ENCODE data around the gene RPAP3. TPM values are rescaled to one million over a fixed set of nuclear protein-coding genes. Genes with fewer than 3 reads are reported as not detected.
A peak's percentile ranks its signal among the peaks of the same experiment; 100 is the strongest.

Gene RPAP3
- total RNA-seq, 2 donors from 2014 or later: 15.0 to 26.5 TPM

DNA sequence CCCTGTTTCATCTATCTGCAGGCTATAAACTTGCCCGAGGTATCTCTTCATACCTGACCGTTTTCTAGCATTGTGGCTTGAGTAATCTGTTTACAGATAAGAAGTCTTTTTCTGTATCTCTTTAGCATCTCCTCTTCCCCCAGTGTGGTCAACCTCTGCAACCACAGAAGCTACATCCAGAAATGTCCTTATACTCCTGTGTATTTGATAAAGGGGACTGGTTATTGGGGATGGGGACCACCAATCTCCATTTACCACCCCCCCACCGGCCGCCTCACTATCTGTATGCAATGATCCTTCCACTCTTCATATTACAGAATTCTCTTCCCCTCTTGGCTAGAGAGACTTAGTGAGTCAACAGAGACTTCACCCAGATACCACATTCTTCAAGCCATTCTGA, 3.4 kb upstream of the RPAP3 start:
- H3K27ac ChIP-seq: no peak overlapping the region
- no peak for DNase-seq (ENCODE audit: low spot score)
- H3K4me3 ChIP-seq: no peak overlapping the region
- H3K36me3 ChIP-seq: no peaks in the 10 kb centered on the region
- 89% methylated on average over 4 of the region's 4 CpGs for WGBS
- no peaks in the 10 kb centered on the region for H3K27me3 ChIP-seq (replicated peaks; ENCODE audit: insufficient read depth)
- TF ChIP-seq POLR2A (IDR thresholded peaks at IDR 0.05) (no peak), POLR2AphosphoS5 (IDR thresholded peaks at IDR 0.05) (no peak)
- TF ChIP-seq, protein P1, sequence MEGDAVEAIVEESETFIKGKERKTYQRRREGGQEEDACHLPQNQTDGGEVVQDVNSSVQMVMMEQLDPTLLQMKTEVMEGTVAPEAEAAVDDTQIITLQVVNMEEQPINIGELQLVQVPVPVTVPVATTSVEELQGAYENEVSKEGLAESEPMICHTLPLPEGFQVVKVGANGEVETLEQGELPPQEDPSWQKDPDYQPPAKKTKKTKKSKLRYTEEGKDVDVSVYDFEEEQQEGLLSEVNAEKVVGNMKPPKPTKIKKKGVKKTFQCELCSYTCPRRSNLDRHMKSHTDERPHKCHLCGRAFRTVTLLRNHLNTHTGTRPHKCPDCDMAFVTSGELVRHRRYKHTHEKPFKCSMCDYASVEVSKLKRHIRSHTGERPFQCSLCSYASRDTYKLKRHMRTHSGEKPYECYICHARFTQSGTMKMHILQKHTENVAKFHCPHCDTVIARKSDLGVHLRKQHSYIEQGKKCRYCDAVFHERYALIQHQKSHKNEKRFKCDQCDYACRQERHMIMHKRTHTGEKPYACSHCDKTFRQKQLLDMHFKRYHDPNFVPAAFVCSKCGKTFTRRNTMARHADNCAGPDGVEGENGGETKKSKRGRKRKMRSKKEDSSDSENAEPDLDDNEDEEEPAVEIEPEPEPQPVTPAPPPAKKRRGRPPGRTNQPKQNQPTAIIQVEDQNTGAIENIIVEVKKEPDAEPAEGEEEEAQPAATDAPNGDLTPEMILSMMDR (IDR thresholded peaks at IDR 0.05): no peak
- H3K9me3 ChIP-seq: no peaks in the 10 kb centered on the region
- H3K4me1 ChIP-seq (replicated peaks): no peaks in the 10 kb centered on the region
- intact Hi-C loops (cut with DNase I): no loop called here

DNA sequence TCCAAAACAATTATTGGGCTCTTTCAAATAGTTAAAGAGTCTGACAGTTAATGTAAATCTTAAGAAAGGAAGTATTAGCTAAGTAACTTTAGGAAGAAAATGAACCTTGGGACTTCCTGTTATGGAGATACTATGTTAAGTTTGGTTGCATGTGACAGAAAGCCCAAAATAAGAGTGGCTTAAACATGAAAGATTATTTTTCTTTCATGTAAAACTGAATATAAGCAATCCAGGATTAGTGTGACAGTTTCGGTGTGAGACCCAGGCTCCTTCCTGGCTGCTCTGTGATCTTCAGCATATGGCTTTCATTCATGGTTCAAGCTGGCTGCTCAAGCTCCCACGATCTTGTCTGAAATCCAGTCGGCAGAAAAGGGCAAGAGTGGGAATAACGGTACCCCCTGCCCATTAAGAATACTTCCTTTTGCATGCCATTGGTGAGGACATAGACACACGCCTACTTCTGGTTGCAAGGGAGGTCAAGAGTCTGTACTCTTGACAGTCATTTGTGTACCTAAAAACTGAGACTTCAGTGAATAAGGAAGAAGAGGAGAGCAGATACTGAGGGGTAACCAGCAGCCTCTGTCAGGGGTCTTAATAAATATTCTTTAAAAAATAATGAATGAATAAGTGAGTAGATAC, 2.2 kb upstream of the RPAP3 start:
- 61% methylated on average over 5 of the region's 5 CpGs for WGBS
- intact Hi-C loops (cut with DNase I): no loop called here
- TF ChIP-seq, protein P1 (IDR thresholded peaks at IDR 0.05): no peak
- TF ChIP-seq POLR2AphosphoS5 (IDR thresholded peaks at IDR 0.05) (no peak), POLR2A (IDR thresholded peaks at IDR 0.05) (no peak)

GRCh38 chr12:47707355-47707754, 1.5 kb upstream of the RPAP3 start:
- Histone ChIP-seq H3K27ac (no peak overlapping the region), H3K27me3 (replicated peaks; ENCODE audit: insufficient read depth) (no peaks in the 10 kb centered on the region), H3K4me1 (replicated peaks) (no peaks in the 10 kb centered on the region), H3K4me3 (no peak overlapping the region), H3K36me3 (no peaks in the 10 kb centered on the region), H3K9me3 (no peaks in the 10 kb centered on the region)
- TF ChIP-seq POLR2AphosphoS5 (IDR thresholded peaks at IDR 0.05) (no peak), POLR2A (IDR thresholded peaks at IDR 0.05) (no peak)
- TF ChIP-seq, protein P1 (IDR thresholded peaks at IDR 0.05): no peak
- DNase-seq (ENCODE audit: low spot score): no peak
- intact Hi-C loops (cut with DNase I): no loop called here

More for the DNA sequence above, 2.2 kb upstream of the RPAP3 start:
- Histone ChIP-seq H3K9me3 (no peaks in the 10 kb centered on the region), H3K36me3 (no peaks in the 10 kb centered on the region), H3K4me1 (replicated peaks) (no peaks in the 10 kb centered on the region), H3K27ac (no peak overlapping the region), H3K4me3 (no peak overlapping the region), H3K27me3 (replicated peaks; ENCODE audit: insufficient read depth) (no peaks in the 10 kb centered on the region)
- no peak for DNase-seq (ENCODE audit: low spot score)

GRCh38 chr12:47705229-47705565, 633 bp downstream of the RPAP3 start:
- H3K9me3 ChIP-seq: no peaks in the 10 kb centered on the region
- no peaks in the 10 kb centered on the region for H3K27me3 ChIP-seq (replicated peaks; ENCODE audit: insufficient read depth)
- DNase-seq (ENCODE audit: low spot score): no peak
- 0% methylated on average over 9 of the region's 9 CpGs for WGBS
- TF ChIP-seq, protein P1 (IDR thresholded peaks at IDR 0.05): no peak
- TF ChIP-seq POLR2AphosphoS5 (IDR thresholded peaks at IDR 0.05): no peak
- TF ChIP-seq POLR2A (IDR thresholded peaks at IDR 0.05): no peak
- no peaks in the 10 kb centered on the region for H3K4me1 ChIP-seq (replicated peaks)
- intact Hi-C loops (cut with DNase I): no loop called here
- H3K4me3 ChIP-seq: peak overlapping the region; percentile 75 to 93
- H3K27ac ChIP-seq: peak overlapping the region; percentile 76 to 77
- no peaks in the 10 kb centered on the region for H3K36me3 ChIP-seq

DNA sequence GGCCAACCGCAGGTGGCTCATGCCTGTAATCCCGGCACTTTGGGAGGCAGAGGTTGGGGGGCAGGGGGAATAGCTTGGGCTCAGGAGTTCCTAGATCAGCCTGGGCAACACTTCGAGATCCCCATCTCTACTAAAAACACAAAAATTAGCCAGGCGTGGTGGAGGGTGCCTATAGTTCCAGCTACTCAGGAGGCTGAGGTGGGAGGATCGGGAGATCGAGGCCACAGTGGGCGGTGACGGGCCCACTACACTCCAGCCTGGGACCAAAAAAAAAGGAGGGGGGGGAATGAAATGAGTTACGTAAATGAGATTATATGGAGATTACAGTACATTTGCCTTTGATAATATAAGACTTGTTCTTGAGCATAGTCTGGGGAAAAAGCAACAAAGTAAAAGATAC, 1.1 kb downstream of the RPAP3 start:
- WGBS: 90% methylated on average over 9 of the region's 9 CpGs
- Histone ChIP-seq H3K36me3 (no peaks in the 10 kb centered on the region), H3K4me1 (replicated peaks) (no peaks in the 10 kb centered on the region), H3K4me3 (peak overlapping the region in 1 of 2 donors; percentile 93), H3K27me3 (replicated peaks; ENCODE audit: insufficient read depth) (no peaks in the 10 kb centered on the region), H3K9me3 (no peaks in the 10 kb centered on the region), H3K27ac (no peak overlapping the region)
- DNase-seq (ENCODE audit: low spot score): no peak
- TF ChIP-seq, protein P1 (IDR thresholded peaks at IDR 0.05): no peak
- TF ChIP-seq POLR2AphosphoS5 (IDR thresholded peaks at IDR 0.05): no peak
- TF ChIP-seq POLR2A (IDR thresholded peaks at IDR 0.05): no peak
- intact Hi-C loops (cut with DNase I): no loop called here
